HCT116 (cell line): ENCODE data around the gene AGTRAP. TPM values are rescaled to one million over a fixed set of nuclear protein-coding genes. Genes with fewer than 3 reads are reported as not detected.

Source experiments
- ATAC-seq: fragments of 200-7000 bp; cut with Tn5 transposase; 2 replicates; pipeline ENCODE4 v1.9.1; 2020; ENCODE audit warnings: mild to moderate bottlenecking, moderate library complexity
- BruUV-seq: library from RNA; stranded (reverse); fragments of 400-500 nt; replicated peaks from 2 replicates; lab custom pipeline; 2021; lab: Mats Ljungman, UMichigan
- CTCF ChIA-PET: fragments of 300-600 bp; sonication (Branson Sonifier 250); formaldehyde crosslinking; loops from one replicate; lab custom pipeline; 2021; ENCODE audit warnings: antibody characterized with exemption; lab: Charles Lee
- POLR2A ChIA-PET: fragments of 300-600, 350-600 bp; sonication (Branson Sonifier 250); formaldehyde crosslinking; loops from one replicate; lab custom pipeline; 2021; ENCODE audit warnings: antibody characterized with exemption; lab: Charles Lee
- RAD21 ChIA-PET, 2 experiments: fragments of 300-600 bp; sonication (Branson Sonifier 250); formaldehyde crosslinking; loops; one replicate each; lab custom pipeline; 2023; ENCODE audit warnings: low total read pairs in 2 of 2; ENCODE audit not compliant: uncharacterized antibody in 2 of 2, unreplicated experiment in 2 of 2, low non-redundant PET in 1 of 2; lab: Charles Lee
- DNase-seq: peaks from one replicate; pipeline ENCODE4 v3.0.0-alpha.2; 2010; ENCODE audit warnings: low read depth, low spot score
- H2AFZ ChIP-seq: fragments of 200-600 bp; shearing (Covaris generic), sonication (generic); 2 replicates; pipeline ENCODE4 v1.6.1; 2017; ENCODE audit warnings: low read depth, mixed run types, mixed read lengths, antibody characterized with exemption, low read length; ENCODE audit not compliant: poor library complexity, severe bottlenecking
- H3K27ac ChIP-seq: 2 replicates; pipeline ENCODE4 v1.5.1; 2012; ENCODE audit warnings: low read depth, low read length
- H3K27me3 ChIP-seq: fragments of 200-600 bp; sonication (generic); 2 replicates; pipeline ENCODE4 v1.6.1; 2016; ENCODE audit warnings: mixed run types, low read length, mixed read lengths; ENCODE audit not compliant: insufficient read depth
- H3K36me3 ChIP-seq, 2 experiments: fragments of 200-500 bp in 1 of 2; fragments of 200-600 bp in 1 of 2; sonication (Bioruptor generic) in 1 of 2; sonication (generic) in 1 of 2; 2 replicates each; pipeline versions ENCODE4 v1.5.1 to v1.6.1; 2014 to 2016; ENCODE audit warnings: low read length in 2 of 2, inconsistent platforms in 1 of 2, mixed read lengths in 1 of 2, mixed run types in 1 of 2; ENCODE audit not compliant: insufficient read depth in 2 of 2, control insufficient read depth in 1 of 2
- H3K4me1 ChIP-seq, 2 experiments: fragments of 200-600 bp in 1 of 2; sonication (generic) in 1 of 2; 2 replicates each; pipeline versions ENCODE4 v1.5.1 to v1.6.1; 2012 to 2017; ENCODE audit warnings: low read length in 2 of 2, inconsistent platforms in 1 of 2, mild to moderate bottlenecking in 1 of 2, mixed read lengths in 1 of 2, mixed run types in 1 of 2, moderate library complexity in 1 of 2; ENCODE audit not compliant: insufficient read depth in 2 of 2, control insufficient read depth in 1 of 2
- H3K4me2 ChIP-seq: fragments of 200-600 bp; sonication (generic); 2 replicates; pipeline ENCODE4 v1.6.1; 2017; ENCODE audit warnings: mixed run types, low read length, mixed read lengths
- H3K4me3 ChIP-seq, 2 experiments: fragments of 200-600 bp in 1 of 2; sonication (generic) in 1 of 2; replicated peaks in 1 of 2; 2 replicates each; pipeline ENCODE4 v1.5.1; 2011 to 2016; ENCODE audit warnings: low read length in 2 of 2, control low read depth in 1 of 2, low read depth in 1 of 2, mild to moderate bottlenecking in 1 of 2, mixed read lengths in 1 of 2, mixed run types in 1 of 2
- H3K79me2 ChIP-seq: fragments of 200-600 bp; sonication (generic); 2 replicates; pipeline ENCODE4 v1.6.1; 2017; ENCODE audit warnings: mild to moderate bottlenecking, mixed run types, low read length, moderate library complexity, mixed read lengths; ENCODE audit not compliant: insufficient read depth
- H3K9ac ChIP-seq: fragments of 200-600 bp; sonication (generic); 2 replicates; pipeline ENCODE4 v1.6.1; 2016; ENCODE audit warnings: low read length, mixed read lengths
- H3K9me2 ChIP-seq: fragments of 200-600 bp; sonication (generic), shearing (Covaris generic); 2 replicates; pipeline ENCODE4 v1.6.1; 2017; ENCODE audit warnings: mixed run types, mild to moderate bottlenecking, moderate library complexity; ENCODE audit not compliant: insufficient read depth
- H3K9me3 ChIP-seq, 2 experiments: fragments of 200-500 bp in 1 of 2; fragments of 200-600 bp in 1 of 2; sonication (Bioruptor generic) in 1 of 2; sonication (generic) in 1 of 2; 2 replicates each; pipeline ENCODE4 v1.6.1; 2014 to 2017; ENCODE audit warnings: low read length in 2 of 2, mixed read lengths in 2 of 2, inconsistent platforms in 1 of 2, low read depth in 1 of 2, mild to moderate bottlenecking in 1 of 2, mixed run types in 1 of 2, moderate library complexity in 1 of 2; ENCODE audit not compliant: control insufficient read depth in 1 of 2, insufficient read depth in 1 of 2
- H4K20me1 ChIP-seq: fragments of 200-600 bp; sonication (generic), shearing (Covaris generic); 2 replicates; pipeline ENCODE4 v1.6.1; 2017; ENCODE audit warnings: mixed run types, mild to moderate bottlenecking, moderate library complexity; ENCODE audit not compliant: insufficient read depth
- CBX3 ChIP-seq: IDR thresholded peaks from 2 replicates; pipeline ENCODE4 v1.6.1; 2012; ENCODE audit warnings: low read depth
- CEBPB ChIP-seq: IDR thresholded peaks from 2 replicates; pipeline ENCODE4 v1.6.1; 2012; ENCODE audit warnings: low read depth
- EGR1 ChIP-seq: IDR thresholded peaks from 2 replicates; pipeline ENCODE4 v1.6.1; 2012; ENCODE audit warnings: low read depth
- ELF1 ChIP-seq: IDR thresholded peaks from 2 replicates; pipeline ENCODE4 v1.6.1; 2012; ENCODE audit warnings: low read depth, borderline replicate concordance
- EZH2phosphoT487 ChIP-seq: fragments of 200-600 bp; IDR thresholded peaks from 2 replicates; pipeline ENCODE4 v1.6.1; 2018; ENCODE audit warnings: antibody characterized with exemption, borderline replicate concordance
- FOSL1 ChIP-seq: IDR thresholded peaks from 2 replicates; pipeline ENCODE4 v1.6.1; 2012; ENCODE audit warnings: low read depth
- POLR2AphosphoS5 ChIP-seq: IDR thresholded peaks from 2 replicates; pipeline ENCODE4 v1.6.1; 2011; ENCODE audit warnings: mild to moderate bottlenecking, low read depth, low read length, moderate library complexity
- RAD21 ChIP-seq: IDR thresholded peaks from 2 replicates; pipeline ENCODE4 v1.6.1; 2012; ENCODE audit warnings: low read depth, mild to moderate bottlenecking
- TCF7L2 ChIP-seq: IDR thresholded peaks from 2 replicates; pipeline ENCODE4 v1.7.0; 2011; ENCODE audit warnings: borderline replicate concordance, inconsistent platforms; ENCODE audit not compliant: insufficient read depth, insufficient read length; ENCODE audit errors: extremely low read depth
- YY1 ChIP-seq: IDR thresholded peaks from 2 replicates; pipeline ENCODE4 v1.6.1; 2011; ENCODE audit warnings: low read length, low read depth, moderate library complexity, mild to moderate bottlenecking; ENCODE audit not compliant: insufficient replicate concordance; ENCODE audit errors: extremely low read depth
- ZFX ChIP-seq: fragments of 450-650 bp; IDR thresholded peaks from 2 replicates; pipeline ENCODE4 v1.6.1; 2017
- ZNF274 ChIP-seq: fragments of 200-500 bp; sonication (Bioruptor generic); IDR thresholded peaks from 2 replicates; pipeline ENCODE4 v1.6.1; 2014; ENCODE audit warnings: mild to moderate bottlenecking, low read depth, low read length, inconsistent platforms
- intact Hi-C: fragments of 100-400 bp; cut with micrococcal nuclease; formaldehyde crosslinking; loops from 2 replicates; pipeline ENCODE4 v1.10.0; 2022
- total RNA-seq: library from RNA; stranded (reverse); gene quantifications from one replicate; pipeline ENCODE4 v1.2.1, GENCODE V29; 2021; ENCODE audit not compliant: unreplicated experiment
- TF ChIP-seq, protein P1 (sequence below): IDR thresholded peaks from 2 replicates; pipeline ENCODE4 v1.6.1; 2012
- TF ChIP-seq, protein P2 (sequence below): IDR thresholded peaks from 2 replicates; pipeline ENCODE4 v1.6.1; 2012; ENCODE audit warnings: low read depth
- TF ChIP-seq, protein P3 (sequence below), 3 experiments: fragments of 200-600 bp in 1 of 3; sonication (generic) in 1 of 3; IDR thresholded peaks in 2 of 3; conservative IDR thresholded peaks in 1 of 3; 2 replicates each; pipeline ENCODE4 v1.5.1; 2012 to 2017; ENCODE audit warnings: low read depth in 2 of 3, low read length in 2 of 3, antibody characterized with exemption in 1 of 3, borderline replicate concordance in 1 of 3, control low read depth in 1 of 3, mild to moderate bottlenecking in 1 of 3, mixed read lengths in 1 of 3, mixed run types in 1 of 3, moderate library complexity in 1 of 3; ENCODE audit not compliant: insufficient read depth in 1 of 3

Gene AGTRAP
- total RNA-seq, 1 experiment from 2014 or later: 49.0 TPM

DNA sequence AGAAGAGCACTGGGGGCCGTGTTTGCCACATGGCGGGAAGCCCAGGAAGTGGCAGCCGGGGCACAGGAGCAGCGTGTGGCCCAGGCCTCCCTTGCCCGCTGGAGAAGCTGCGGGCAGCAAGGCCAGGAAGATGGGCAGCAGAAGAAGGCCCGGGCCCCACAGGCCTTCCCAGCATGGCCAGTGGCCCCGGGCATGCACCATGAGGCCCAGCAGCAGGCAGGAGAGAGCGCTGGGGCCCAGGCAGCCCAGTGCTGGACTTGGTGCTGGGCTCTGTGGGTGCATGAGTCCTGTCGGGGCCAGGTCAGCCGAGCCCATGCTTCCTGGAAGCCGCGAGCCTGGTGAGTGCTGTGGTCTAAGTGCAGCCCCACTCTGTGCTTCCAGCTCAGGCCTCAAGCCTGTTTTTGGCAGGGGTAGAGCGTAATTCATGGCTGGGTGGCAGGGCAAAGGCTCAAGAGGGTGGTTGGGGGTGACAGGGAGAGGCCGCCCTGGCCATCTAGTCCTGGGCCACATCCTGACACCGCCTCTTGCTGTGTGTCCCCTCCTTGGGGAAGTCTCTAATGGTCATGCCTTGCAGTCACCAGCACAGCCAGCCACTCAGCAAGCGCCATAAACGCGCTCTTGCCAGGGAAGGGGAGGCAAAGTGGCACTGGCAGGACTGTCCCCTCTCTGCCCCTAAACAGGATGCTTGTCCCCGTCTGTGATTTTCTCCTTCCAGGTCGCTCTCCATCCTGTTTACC, 48.5 kb downstream of the AGTRAP start:
- Histone ChIP-seq H3K9me3 (no peaks in the 10 kb centered on the region), H3K4me1 (peaks cover 17 to 40% of the 10 kb centered on the region in 2 experiments), H2AFZ (no peak overlapping the region), H3K27me3 (no peaks in the 10 kb centered on the region), H3K36me3 (no peaks in the 10 kb centered on the region), H3K27ac (peak overlapping the region; percentile 42; the same call in 1 of the 2 replicates), H3K4me2 (peak overlapping the region; percentile 51), H3K4me3 (no peak overlapping the region), H3K79me2 (no peaks in the 10 kb centered on the region), H4K20me1 (no peaks in the 10 kb centered on the region), H3K9me2 (no peaks in the 10 kb centered on the region), H3K9ac (no peak overlapping the region)
- BruUV-seq: no TSS peak
- TF ChIP-seq EZH2phosphoT487 (no peak), POLR2AphosphoS5 (no peak), TCF7L2 (no peak), EGR1 (no peak), ZNF274 (no peak), CEBPB (no peak), RAD21 (no peak), YY1 (no peak), CBX3 (no peak), ELF1 (no peak), ZFX (no peak), FOSL1 (no peak)
- TF ChIP-seq, protein P1, sequence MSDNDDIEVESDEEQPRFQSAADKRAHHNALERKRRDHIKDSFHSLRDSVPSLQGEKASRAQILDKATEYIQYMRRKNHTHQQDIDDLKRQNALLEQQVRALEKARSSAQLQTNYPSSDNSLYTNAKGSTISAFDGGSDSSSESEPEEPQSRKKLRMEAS: no peak
- TF ChIP-seq, protein P2, sequence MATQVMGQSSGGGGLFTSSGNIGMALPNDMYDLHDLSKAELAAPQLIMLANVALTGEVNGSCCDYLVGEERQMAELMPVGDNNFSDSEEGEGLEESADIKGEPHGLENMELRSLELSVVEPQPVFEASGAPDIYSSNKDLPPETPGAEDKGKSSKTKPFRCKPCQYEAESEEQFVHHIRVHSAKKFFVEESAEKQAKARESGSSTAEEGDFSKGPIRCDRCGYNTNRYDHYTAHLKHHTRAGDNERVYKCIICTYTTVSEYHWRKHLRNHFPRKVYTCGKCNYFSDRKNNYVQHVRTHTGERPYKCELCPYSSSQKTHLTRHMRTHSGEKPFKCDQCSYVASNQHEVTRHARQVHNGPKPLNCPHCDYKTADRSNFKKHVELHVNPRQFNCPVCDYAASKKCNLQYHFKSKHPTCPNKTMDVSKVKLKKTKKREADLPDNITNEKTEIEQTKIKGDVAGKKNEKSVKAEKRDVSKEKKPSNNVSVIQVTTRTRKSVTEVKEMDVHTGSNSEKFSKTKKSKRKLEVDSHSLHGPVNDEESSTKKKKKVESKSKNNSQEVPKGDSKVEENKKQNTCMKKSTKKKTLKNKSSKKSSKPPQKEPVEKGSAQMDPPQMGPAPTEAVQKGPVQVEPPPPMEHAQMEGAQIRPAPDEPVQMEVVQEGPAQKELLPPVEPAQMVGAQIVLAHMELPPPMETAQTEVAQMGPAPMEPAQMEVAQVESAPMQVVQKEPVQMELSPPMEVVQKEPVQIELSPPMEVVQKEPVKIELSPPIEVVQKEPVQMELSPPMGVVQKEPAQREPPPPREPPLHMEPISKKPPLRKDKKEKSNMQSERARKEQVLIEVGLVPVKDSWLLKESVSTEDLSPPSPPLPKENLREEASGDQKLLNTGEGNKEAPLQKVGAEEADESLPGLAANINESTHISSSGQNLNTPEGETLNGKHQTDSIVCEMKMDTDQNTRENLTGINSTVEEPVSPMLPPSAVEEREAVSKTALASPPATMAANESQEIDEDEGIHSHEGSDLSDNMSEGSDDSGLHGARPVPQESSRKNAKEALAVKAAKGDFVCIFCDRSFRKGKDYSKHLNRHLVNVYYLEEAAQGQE: no peak
- TF ChIP-seq, protein P3, sequence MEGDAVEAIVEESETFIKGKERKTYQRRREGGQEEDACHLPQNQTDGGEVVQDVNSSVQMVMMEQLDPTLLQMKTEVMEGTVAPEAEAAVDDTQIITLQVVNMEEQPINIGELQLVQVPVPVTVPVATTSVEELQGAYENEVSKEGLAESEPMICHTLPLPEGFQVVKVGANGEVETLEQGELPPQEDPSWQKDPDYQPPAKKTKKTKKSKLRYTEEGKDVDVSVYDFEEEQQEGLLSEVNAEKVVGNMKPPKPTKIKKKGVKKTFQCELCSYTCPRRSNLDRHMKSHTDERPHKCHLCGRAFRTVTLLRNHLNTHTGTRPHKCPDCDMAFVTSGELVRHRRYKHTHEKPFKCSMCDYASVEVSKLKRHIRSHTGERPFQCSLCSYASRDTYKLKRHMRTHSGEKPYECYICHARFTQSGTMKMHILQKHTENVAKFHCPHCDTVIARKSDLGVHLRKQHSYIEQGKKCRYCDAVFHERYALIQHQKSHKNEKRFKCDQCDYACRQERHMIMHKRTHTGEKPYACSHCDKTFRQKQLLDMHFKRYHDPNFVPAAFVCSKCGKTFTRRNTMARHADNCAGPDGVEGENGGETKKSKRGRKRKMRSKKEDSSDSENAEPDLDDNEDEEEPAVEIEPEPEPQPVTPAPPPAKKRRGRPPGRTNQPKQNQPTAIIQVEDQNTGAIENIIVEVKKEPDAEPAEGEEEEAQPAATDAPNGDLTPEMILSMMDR (IDR thresholded peaks at IDR 0.05 in 2 of 3, conservative IDR thresholded peaks at IDR 0.05 in 1 of 3; ENCODE audit: borderline replicate concordance in 1 of 3, insufficient read depth in 1 of 3, low read depth in 2 of 3, low read length in 2 of 3): no peak
- DNase-seq (no peak), ATAC-seq (no peak)
- intact Hi-C loops: no loop called here
- POLR2A ChIA-PET: no interaction called here
- RAD21 ChIA-PET: no interaction called here
- CTCF ChIA-PET: interaction anchor here (1.1 to 1.2 kb wide), 2 partner anchors 12 to 22 kb away, joined by 3 to 4 read pairs; partner anchors contain the start of gene CLCN6
